GM12878 (cell line): ENCODE data around the gene CNNM3. TPM values are rescaled to one million over a fixed set of nuclear protein-coding genes. Genes with fewer than 3 reads are reported as not detected.

Source experiments
- ATAC-seq: fragments of 200-7000 bp; cut with Tn5 transposase; 3 replicates; pipeline ENCODE4 v1.9.1; 2020; ENCODE audit warnings: mild to moderate bottlenecking, moderate library complexity
- BruUV-seq: library from RNA; stranded (reverse); fragments of 400-500 nt; replicated peaks from 2 replicates; lab custom pipeline; 2021; lab: Mats Ljungman, UMichigan
- CTCF ChIA-PET: fragments of 300-600 bp; sonication (Branson Sonifier 250); formaldehyde crosslinking; extraction: SDS; loops from one replicate; lab custom pipeline; 2021; ENCODE audit warnings: inconsistent platforms; lab: Yijun Ruan, JAX
- POLR2A ChIA-PET: fragments of 350-600 bp; formaldehyde crosslinking; extraction: SDS; loops from one replicate; lab custom pipeline; 2021; ENCODE audit warnings: inconsistent platforms; lab: Charles Lee
- RAD21 ChIA-PET: fragments of 300-600 bp; sonication (Branson Sonifier 250); formaldehyde crosslinking; loops from one replicate; lab custom pipeline; 2023; ENCODE audit warnings: antibody characterized with exemption; ENCODE audit not compliant: unreplicated experiment; lab: Charles Lee
- SMC1A ChIA-PET: fragments of 300-600 bp; sonication (Branson Sonifier 250); formaldehyde crosslinking; loops from one replicate; lab custom pipeline; 2023; ENCODE audit not compliant: unreplicated experiment, uncharacterized antibody; lab: Charles Lee
- DNase-seq: peaks from one replicate; pipeline ENCODE4 v3.0.0-alpha.2; 2011; ENCODE audit warnings: low read depth, low spot score
- FAIRE-seq: peaks from 3 replicates; lab custom pipeline; 2011; peaks lifted over from hg19 to GRCh38; lab: Jason Lieb, UNC
- H2AFZ ChIP-seq: 2 replicates; pipeline ENCODE4 v1.6.0; 2011; ENCODE audit warnings: low read depth, low read length, control low read depth; ENCODE audit not compliant: control insufficient read depth
- H3K27ac ChIP-seq: 2 replicates; pipeline ENCODE4 v1.5.1; 2011; ENCODE audit warnings: control low read depth; ENCODE audit not compliant: control insufficient read depth, insufficient read depth
- H3K27me3 ChIP-seq, 2 experiments: replicated peaks in 1 of 2; 2 replicates each; pipeline versions ENCODE4 v1.6.0 to v1.6.1; 2011; ENCODE audit warnings: low read length in 1 of 2; ENCODE audit not compliant: control insufficient read depth in 2 of 2, insufficient read depth in 2 of 2
- H3K36me3 ChIP-seq, 2 experiments: 2 replicates each; pipeline ENCODE4 v1.5.1; 2011; ENCODE audit warnings: low read length in 1 of 2; ENCODE audit not compliant: control insufficient read depth in 2 of 2, insufficient read depth in 2 of 2
- H3K4me1 ChIP-seq: 2 replicates; pipeline ENCODE4 v1.6.1; 2011; ENCODE audit warnings: mild to moderate bottlenecking, low read length, moderate library complexity, mixed read lengths; ENCODE audit not compliant: control insufficient read depth, insufficient read depth
- H3K4me2 ChIP-seq: 2 replicates; pipeline ENCODE4 v1.6.0; 2011; ENCODE audit warnings: control low read depth; ENCODE audit not compliant: control insufficient read depth, insufficient read depth
- H3K4me3 ChIP-seq: fragments of 200-600 bp; sonication (generic); 2 replicates; pipeline ENCODE4 v1.5.1; 2016
- H3K79me2 ChIP-seq: 2 replicates; pipeline ENCODE4 v1.6.0; 2011; ENCODE audit warnings: low read length; ENCODE audit not compliant: control insufficient read depth, insufficient read depth
- H3K9ac ChIP-seq: 2 replicates; pipeline ENCODE4 v1.8.0; 2011; ENCODE audit warnings: low read length, control low read depth, mixed read lengths; ENCODE audit not compliant: control insufficient read depth, insufficient read depth
- H3K9me3 ChIP-seq: replicated peaks from 3 replicates; pipeline ENCODE4 v1.5.1; 2011; ENCODE audit warnings: mild to moderate bottlenecking, low read length; ENCODE audit not compliant: control insufficient read depth, insufficient read depth
- H4K20me1 ChIP-seq: 2 replicates; pipeline ENCODE4 v1.6.0; 2011; ENCODE audit not compliant: control insufficient read depth, insufficient read depth
- CREB1 ChIP-seq: IDR thresholded peaks from 2 replicates; pipeline ENCODE4 v1.6.1; 2012; ENCODE audit warnings: low read depth, mild to moderate bottlenecking, inconsistent platforms
- HCFC1 ChIP-seq: fragments of 150-350 bp; IDR thresholded peaks from 2 replicates; pipeline ENCODE4 v1.6.1; 2014; ENCODE audit warnings: low read length
- HDAC6 ChIP-seq: fragments of 200-600 bp; sonication (generic); IDR thresholded peaks from one replicate; pipeline ENCODE4 v1.8.0; 2017; ENCODE audit warnings: antibody characterized with exemption; ENCODE audit not compliant: unreplicated experiment
- NFXL1 ChIP-seq: fragments of 450-650 bp; IDR thresholded peaks from 2 replicates; pipeline ENCODE4 v1.6.1; 2017; ENCODE audit warnings: antibody characterized with exemption, mild to moderate bottlenecking, borderline replicate concordance
- RAD21 ChIP-seq: IDR thresholded peaks from 2 replicates; pipeline ENCODE4 v1.6.1; 2011; ENCODE audit warnings: mild to moderate bottlenecking, low read depth, low read length, moderate library complexity; ENCODE audit not compliant: insufficient read depth
- SUPT20H ChIP-seq: IDR thresholded peaks from 2 replicates; pipeline ENCODE4 v1.6.1; 2011; ENCODE audit warnings: low read depth, mild to moderate bottlenecking, low read length, moderate library complexity, borderline replicate concordance; ENCODE audit not compliant: control insufficient read depth
- TCF12 ChIP-seq: IDR thresholded peaks from 2 replicates; pipeline ENCODE4 v1.6.1; 2011; ENCODE audit warnings: low read depth, mild to moderate bottlenecking, low read length
- TCF7 ChIP-seq: IDR thresholded peaks from 2 replicates; pipeline ENCODE4 v1.6.1; 2014; ENCODE audit warnings: antibody characterized with exemption, borderline replicate concordance
- WGBS: methylation state at CpG from one replicate; pipeline ENCODE4 v1.1.6; 2016; ENCODE audit warnings: low lambda C conversion rate; ENCODE audit not compliant: insufficient replicate concordance, insufficient coverage; ENCODE audit errors: missing lambda C conversion rate; 5-methylcytosine and 5-hydroxymethylcytosine counted together
- in situ Hi-C: fragments of 300-500 bp; cut with MboI; formaldehyde crosslinking; loops from 9 replicates; pipeline ENCODE4 v1.14.3; 2018; ENCODE audit warnings: mixed read lengths
- intact Hi-C: fragments of 100-400 bp; cut with micrococcal nuclease; formaldehyde crosslinking; loops from one replicate; pipeline ENCODE4 v1.14.2; 2022; ENCODE audit not compliant: unreplicated experiment
- polyA plus RNA-seq, 11 experiments: library from polyadenylated mRNA; depleted of rRNA in 4 of 11; unstranded in 6 of 11; stranded (reverse) in 5 of 11; fragments of >200 nt; fragmentation: Nextera tagmentation in 4 of 11; fragmentation: Illumina TruSeq in 1 of 11; extraction: Ambion mirVana in 4 of 11; extraction: Trizol in 1 of 11; gene quantifications; 1 replicate in 1 of 11; 2 replicates in 10 of 11; pipeline versions ENCODE4 v1.2.1 to v1.2.3, GENCODE V29; 2011 to 2016; ENCODE audit warnings: inconsistent platforms in 2 of 11, missing spikeins in 2 of 11, low read depth in 1 of 11
- total RNA-seq, 4 experiments: library from RNA; depleted of rRNA in 3 of 4; stranded (reverse); fragments of >200 nt in 3 of 4; fragmentation: Illumina TruSeq in 1 of 4; extraction: Trizol in 1 of 4; gene quantifications; 2 replicates each; pipeline versions ENCODE4 v1.2.1 to v1.2.3, GENCODE V29; 2013 to 2021
- TF ChIP-seq, protein P1 (sequence below): IDR thresholded peaks from 2 replicates; pipeline ENCODE4 v1.6.1; 2012; ENCODE audit warnings: improper control_type of control experiment, low read depth, low read length; ENCODE audit not compliant: insufficient replicate concordance
- TF ChIP-seq, protein P2 (sequence below): fragments of 450-650 bp; IDR thresholded peaks from 2 replicates; pipeline ENCODE4 v1.6.1; 2017; ENCODE audit warnings: borderline replicate concordance
- TF ChIP-seq, protein P3 (sequence below): fragments of 450-650 bp; formaldehyde crosslinking; IDR thresholded peaks from 2 replicates; pipeline ENCODE4 v1.4.0; 2022; ENCODE audit warnings: mild to moderate bottlenecking, moderate library complexity
- TF ChIP-seq, protein P4 (sequence below): fragments of 450-650 bp; IDR thresholded peaks from 2 replicates; pipeline ENCODE4 v1.6.1; 2017; ENCODE audit warnings: low read depth, mild to moderate bottlenecking, moderate library complexity

CNNM3 gene
- total and polyA plus RNA-seq, 10 of the 15 experiments (the other 5 are each of a cell fraction or from before 2014, with no cell fraction given), result 0.72 to 14.3 (median 4.0) TPM

DNA sequence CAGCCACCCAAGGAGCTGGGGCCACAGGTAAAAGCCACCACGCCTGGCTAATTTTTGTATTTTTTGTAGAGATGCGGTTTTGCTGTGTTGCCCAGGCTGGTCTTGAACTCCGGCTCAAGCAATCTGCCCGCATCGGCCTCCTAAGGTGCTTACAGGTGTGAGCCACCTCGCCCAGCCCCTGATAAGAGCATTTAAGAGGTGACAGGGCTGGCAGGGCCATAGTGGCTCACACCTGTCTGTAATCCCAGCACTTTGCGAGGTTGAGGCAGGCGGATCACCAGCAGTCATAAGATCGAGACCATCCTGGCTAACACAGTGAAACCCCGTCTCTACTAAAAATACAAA is 9.0 kb upstream of the CNNM3 start:
- Histone ChIP-seq H3K9me3 (no peaks in the 10 kb centered on the region), H3K27me3 (no peaks in the 10 kb centered on the region), H3K4me1 (peaks cover 8% of the 10 kb centered on the region), H2AFZ (no peak overlapping the region), H4K20me1 (no peaks in the 10 kb centered on the region), H3K79me2 (no peaks in the 10 kb centered on the region), H3K4me3 (no peak overlapping the region), H3K27ac (no peak overlapping the region; the same call in 1 of the 2 replicates), H3K36me3 (peaks cover 3 to 9% of the 10 kb centered on the region in 2 experiments; a peak in 3 of 4 replicates), H3K4me2 (peak overlapping the region; percentile 51), H3K9ac (no peak overlapping the region; the same call in 1 of the 2 replicates)
- no TSS peak for BruUV-seq
- DNase-seq, result no peak
- in situ Hi-C loops (no loop called here), intact Hi-C loops (no loop called here)
- SMC1A ChIA-PET, result interaction anchor here (0.8 to 0.9 kb wide), 2 partner anchors 12 to 400 kb away, joined by 3 to 4 read pairs; no protein-coding TSS in a partner anchor
- POLR2A ChIA-PET, result interaction anchor here (0.6 to 0.7 kb wide), 2 partner anchors 34 to 47 kb away, joined by 3 to 4 read pairs; no protein-coding TSS in a partner anchor
- CTCF ChIA-PET, result interaction anchor here (0.6 to 1.4 kb wide), 2 partner anchors 44 to 50 kb away, joined by 3 read pairs; no protein-coding TSS in a partner anchor
- ATAC-seq, result no peak
- 47% methylated on average over 10 of the region's 10 CpGs for WGBS
- RAD21 ChIA-PET, result no interaction called here
- FAIRE-seq, result no peak
- TF ChIP-seq HDAC6 (no peak), SUPT20H (no peak), NFXL1 (no peak), HCFC1 (no peak), TCF12 (no peak), TCF7 (no peak), RAD21 (no peak), CREB1 (no peak)
- TF ChIP-seq, protein P1, sequence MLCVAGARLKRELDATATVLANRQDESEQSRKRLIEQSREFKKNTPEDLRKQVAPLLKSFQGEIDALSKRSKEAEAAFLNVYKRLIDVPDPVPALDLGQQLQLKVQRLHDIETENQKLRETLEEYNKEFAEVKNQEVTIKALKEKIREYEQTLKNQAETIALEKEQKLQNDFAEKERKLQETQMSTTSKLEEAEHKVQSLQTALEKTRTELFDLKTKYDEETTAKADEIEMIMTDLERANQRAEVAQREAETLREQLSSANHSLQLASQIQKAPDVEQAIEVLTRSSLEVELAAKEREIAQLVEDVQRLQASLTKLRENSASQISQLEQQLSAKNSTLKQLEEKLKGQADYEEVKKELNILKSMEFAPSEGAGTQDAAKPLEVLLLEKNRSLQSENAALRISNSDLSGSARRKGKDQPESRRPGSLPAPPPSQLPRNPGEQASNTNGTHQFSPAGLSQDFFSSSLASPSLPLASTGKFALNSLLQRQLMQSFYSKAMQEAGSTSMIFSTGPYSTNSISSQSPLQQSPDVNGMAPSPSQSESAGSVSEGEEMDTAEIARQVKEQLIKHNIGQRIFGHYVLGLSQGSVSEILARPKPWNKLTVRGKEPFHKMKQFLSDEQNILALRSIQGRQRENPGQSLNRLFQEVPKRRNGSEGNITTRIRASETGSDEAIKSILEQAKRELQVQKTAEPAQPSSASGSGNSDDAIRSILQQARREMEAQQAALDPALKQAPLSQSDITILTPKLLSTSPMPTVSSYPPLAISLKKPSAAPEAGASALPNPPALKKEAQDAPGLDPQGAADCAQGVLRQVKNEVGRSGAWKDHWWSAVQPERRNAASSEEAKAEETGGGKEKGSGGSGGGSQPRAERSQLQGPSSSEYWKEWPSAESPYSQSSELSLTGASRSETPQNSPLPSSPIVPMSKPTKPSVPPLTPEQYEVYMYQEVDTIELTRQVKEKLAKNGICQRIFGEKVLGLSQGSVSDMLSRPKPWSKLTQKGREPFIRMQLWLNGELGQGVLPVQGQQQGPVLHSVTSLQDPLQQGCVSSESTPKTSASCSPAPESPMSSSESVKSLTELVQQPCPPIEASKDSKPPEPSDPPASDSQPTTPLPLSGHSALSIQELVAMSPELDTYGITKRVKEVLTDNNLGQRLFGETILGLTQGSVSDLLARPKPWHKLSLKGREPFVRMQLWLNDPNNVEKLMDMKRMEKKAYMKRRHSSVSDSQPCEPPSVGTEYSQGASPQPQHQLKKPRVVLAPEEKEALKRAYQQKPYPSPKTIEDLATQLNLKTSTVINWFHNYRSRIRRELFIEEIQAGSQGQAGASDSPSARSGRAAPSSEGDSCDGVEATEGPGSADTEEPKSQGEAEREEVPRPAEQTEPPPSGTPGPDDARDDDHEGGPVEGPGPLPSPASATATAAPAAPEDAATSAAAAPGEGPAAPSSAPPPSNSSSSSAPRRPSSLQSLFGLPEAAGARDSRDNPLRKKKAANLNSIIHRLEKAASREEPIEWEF, result no peak
- TF ChIP-seq, protein P2, sequence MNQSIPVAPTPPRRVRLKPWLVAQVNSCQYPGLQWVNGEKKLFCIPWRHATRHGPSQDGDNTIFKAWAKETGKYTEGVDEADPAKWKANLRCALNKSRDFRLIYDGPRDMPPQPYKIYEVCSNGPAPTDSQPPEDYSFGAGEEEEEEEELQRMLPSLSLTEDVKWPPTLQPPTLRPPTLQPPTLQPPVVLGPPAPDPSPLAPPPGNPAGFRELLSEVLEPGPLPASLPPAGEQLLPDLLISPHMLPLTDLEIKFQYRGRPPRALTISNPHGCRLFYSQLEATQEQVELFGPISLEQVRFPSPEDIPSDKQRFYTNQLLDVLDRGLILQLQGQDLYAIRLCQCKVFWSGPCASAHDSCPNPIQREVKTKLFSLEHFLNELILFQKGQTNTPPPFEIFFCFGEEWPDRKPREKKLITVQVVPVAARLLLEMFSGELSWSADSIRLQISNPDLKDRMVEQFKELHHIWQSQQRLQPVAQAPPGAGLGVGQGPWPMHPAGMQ, result no peak
- TF ChIP-seq, protein P3, sequence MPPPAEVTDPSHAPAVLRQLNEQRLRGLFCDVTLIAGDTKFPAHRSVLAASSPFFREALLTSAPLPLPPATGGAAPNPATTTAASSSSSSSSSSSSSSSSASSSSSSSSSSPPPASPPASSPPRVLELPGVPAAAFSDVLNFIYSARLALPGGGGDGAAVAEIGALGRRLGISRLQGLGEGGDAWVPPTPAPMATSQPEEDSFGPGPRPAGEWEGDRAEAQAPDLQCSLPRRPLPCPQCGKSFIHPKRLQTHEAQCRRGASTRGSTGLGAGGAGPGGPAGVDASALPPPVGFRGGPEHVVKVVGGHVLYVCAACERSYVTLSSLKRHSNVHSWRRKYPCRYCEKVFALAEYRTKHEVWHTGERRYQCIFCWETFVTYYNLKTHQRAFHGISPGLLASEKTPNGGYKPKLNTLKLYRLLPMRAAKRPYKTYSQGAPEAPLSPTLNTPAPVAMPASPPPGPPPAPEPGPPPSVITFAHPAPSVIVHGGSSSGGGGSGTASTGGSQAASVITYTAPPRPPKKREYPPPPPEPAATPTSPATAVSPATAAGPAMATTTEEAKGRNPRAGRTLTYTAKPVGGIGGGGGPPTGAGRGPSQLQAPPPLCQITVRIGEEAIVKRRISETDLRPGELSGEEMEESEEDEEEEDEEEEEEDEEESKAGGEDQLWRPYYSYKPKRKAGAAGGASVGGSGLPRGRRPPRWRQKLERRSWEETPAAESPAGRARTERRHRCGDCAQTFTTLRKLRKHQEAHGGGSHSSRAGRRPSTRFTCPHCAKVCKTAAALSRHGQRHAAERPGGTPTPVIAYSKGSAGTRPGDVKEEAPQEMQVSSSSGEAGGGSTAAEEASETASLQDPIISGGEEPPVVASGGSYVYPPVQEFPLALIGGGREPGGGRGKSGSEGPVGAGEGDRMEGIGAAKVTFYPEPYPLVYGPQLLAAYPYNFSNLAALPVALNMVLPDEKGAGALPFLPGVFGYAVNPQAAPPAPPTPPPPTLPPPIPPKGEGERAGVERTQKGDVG (CRISPR knock-in tag), result no peak
- TF ChIP-seq, protein P4, sequence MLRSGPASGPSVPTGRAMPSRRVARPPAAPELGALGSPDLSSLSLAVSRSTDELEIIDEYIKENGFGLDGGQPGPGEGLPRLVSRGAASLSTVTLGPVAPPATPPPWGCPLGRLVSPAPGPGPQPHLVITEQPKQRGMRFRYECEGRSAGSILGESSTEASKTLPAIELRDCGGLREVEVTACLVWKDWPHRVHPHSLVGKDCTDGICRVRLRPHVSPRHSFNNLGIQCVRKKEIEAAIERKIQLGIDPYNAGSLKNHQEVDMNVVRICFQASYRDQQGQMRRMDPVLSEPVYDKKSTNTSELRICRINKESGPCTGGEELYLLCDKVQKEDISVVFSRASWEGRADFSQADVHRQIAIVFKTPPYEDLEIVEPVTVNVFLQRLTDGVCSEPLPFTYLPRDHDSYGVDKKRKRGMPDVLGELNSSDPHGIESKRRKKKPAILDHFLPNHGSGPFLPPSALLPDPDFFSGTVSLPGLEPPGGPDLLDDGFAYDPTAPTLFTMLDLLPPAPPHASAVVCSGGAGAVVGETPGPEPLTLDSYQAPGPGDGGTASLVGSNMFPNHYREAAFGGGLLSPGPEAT, result no peak
